ENCODE data around the gene PPP2R2C.

PPP2R2C gene

GRCh38 chr4:6345096-6345830 is 127.2 kb downstream of the PPP2R2C start:
- no peak for DNase-seq (ENCODE audit: low read depth)

GRCh38 chr4:6343939-6344408 is 128.4 kb downstream of the PPP2R2C start:
- DNase-seq (ENCODE audit: low read depth): no peak

GRCh38 chr4:6342530-6343293 is 129.7 kb downstream of the PPP2R2C start:
- DNase-seq (ENCODE audit: low read depth): no peak

GRCh38 chr4:6341696-6342095 is 130.7 kb downstream of the PPP2R2C start:
- no peak for DNase-seq (ENCODE audit: low read depth)

- no peak for DNase-seq (ENCODE audit: low read depth)
Observed at GRCh38 chr4:6340446-6341015, 131.9 kb downstream of the PPP2R2C start.

GRCh38 chr4:6339818-6340445 is 132.5 kb downstream of the PPP2R2C start:
- no peak for DNase-seq (ENCODE audit: low read depth)

- DNase-seq (ENCODE audit: low read depth): no peak
Observed at GRCh38 chr4:6338951-6339817, 133.2 kb downstream of the PPP2R2C start.

- no peak for DNase-seq (ENCODE audit: low read depth)
Observed at GRCh38 chr4:6338175-6338950, 134.1 kb downstream of the PPP2R2C start.

GRCh38 chr4:6337331-6337935 is 135.0 kb downstream of the PPP2R2C start:
- DNase-seq (ENCODE audit: low read depth): no peak

GRCh38 chr4:6336166-6336565 is 136.2 kb downstream of the PPP2R2C start:
- DNase-seq (ENCODE audit: low read depth): no peak

GRCh38 chr4:6335040-6335590 is 137.3 kb downstream of the PPP2R2C start:
- DNase-seq (ENCODE audit: low read depth): no peak

GRCh38 chr4:6334203-6334887 is 138.1 kb downstream of the PPP2R2C start:
- DNase-seq (ENCODE audit: low read depth): no peak

GRCh38 chr4:6333301-6334202 is 138.9 kb downstream of the PPP2R2C start:
- no peak for DNase-seq (ENCODE audit: low read depth)

- no peak for DNase-seq (ENCODE audit: low read depth)
Observed at GRCh38 chr4:6332669-6333050, 139.8 kb downstream of the PPP2R2C start.

- DNase-seq (ENCODE audit: low read depth): no peak
Observed at GRCh38 chr4:6332042-6332668, 140.3 kb downstream of the PPP2R2C start.

GRCh38 chr4:6331468-6331867 is 140.9 kb downstream of the PPP2R2C start:
- no peak for DNase-seq (ENCODE audit: low read depth)

- DNase-seq (ENCODE audit: low read depth): no peak
Observed at GRCh38 chr4:6331018-6331417, 141.4 kb downstream of the PPP2R2C start.

GRCh38 chr4:6330384-6330767 is 142.0 kb downstream of the PPP2R2C start:
- DNase-seq (ENCODE audit: low read depth): no peak
